Occipital lobe (tissue), 2 donors: ENCODE results near the gene KIF25. TPM values are rescaled to one million over a fixed set of nuclear protein-coding genes. Genes with fewer than 3 reads are reported as not detected.
"Not testable (repeated sequence)": the region's sequence is repeated elsewhere in the genome, so short reads cannot be mapped to it uniquely, and the experiment has no call there.

ENCODE experiments used
- DNase-seq: peaks from one replicate; lab custom pipeline; 2025; lab: John Stamatoyannopoulos, UW
- total RNA-seq: library from RNA; depleted of rRNA; stranded (reverse); fragments of >200 nt; gene quantifications from one replicate; pipeline ENCODE4 v1.2.3, GENCODE V29; 2014

Gene KIF25
- total RNA-seq, 1 donor from 2014 or later, result not detected

DNA sequence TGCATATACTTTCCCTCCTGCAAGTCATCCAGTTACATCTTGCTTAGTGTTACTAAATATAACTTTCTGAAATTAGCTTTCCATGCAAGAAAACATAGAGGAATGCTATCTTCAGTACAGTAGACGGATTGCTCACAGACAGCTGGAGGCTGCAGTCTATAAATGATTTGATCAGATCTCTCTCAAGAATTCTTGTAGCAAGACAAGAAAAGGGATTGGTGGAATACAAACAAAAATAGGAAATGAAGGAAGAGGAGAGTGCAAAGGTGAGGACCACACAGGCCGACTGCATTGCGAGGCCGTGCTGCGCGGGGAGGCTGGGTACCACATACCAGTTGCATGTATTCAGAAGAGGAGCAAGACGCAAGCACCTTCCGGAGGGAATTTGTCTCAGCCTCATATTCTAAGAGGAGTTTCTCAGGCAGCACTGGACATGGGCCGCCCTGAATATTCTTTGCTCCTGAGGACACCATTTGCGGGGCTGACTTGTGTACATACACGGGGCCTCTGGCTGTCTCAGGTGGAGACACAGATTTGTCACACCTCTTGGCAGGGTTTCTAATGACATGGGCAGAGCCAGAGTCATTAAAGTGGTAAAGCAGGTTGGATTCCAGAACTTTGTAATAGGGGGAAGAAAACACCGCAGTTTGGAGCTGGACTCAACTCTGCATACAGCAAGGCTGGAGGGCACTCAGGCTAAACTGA is 22.7 kb upstream of the KIF25 start:
- no peak for DNase-seq

DNA sequence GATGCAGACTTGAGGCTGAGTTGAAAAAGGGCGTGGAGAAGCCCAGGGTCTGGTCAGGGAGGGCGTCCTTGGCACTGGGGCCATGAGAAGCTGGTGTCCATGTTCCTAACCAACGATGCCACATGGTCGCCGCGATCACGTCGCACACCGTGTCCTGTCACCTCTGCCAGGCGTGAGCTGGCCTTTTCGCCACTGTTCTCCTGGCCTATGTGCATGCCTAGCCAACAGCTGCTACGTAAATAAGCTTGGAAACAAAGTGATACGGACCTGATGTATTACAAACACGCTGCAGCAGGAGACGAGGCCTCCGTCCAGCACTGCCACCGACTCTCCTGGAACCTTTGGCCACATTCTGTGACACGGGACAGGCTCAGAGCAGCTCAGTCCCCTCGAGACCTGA is 22.0 kb upstream of the KIF25 start:
- no peak for DNase-seq

DNA sequence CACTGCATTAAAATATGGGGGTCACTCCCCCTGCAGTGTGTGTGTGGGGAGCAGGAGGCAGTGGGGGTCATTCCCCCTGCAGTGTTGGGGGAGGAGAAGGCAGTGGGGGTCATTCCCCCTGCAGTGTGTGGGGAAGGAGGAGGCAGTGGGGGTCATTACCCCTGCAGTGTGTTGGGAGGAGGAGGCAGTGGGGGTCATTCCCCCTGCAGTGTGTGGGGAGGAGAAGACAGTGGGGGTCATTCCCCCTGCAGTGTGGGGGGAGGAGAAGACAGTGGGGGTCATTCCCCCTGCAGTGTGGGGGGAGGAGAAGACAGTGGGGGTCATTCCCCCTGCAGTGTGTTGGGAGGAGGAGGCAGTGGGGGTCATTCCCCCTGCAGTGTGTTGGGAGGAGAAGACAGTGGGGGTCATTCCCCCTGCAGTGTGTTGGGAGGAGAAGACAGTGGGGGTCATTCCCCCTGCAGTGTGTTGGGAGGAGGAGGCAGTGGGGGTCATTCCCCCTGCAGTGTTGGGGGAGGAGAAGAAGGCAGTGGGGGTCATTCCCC is 21.3 kb upstream of the KIF25 start:
- DNase-seq, result not testable (repeated sequence)

DNA sequence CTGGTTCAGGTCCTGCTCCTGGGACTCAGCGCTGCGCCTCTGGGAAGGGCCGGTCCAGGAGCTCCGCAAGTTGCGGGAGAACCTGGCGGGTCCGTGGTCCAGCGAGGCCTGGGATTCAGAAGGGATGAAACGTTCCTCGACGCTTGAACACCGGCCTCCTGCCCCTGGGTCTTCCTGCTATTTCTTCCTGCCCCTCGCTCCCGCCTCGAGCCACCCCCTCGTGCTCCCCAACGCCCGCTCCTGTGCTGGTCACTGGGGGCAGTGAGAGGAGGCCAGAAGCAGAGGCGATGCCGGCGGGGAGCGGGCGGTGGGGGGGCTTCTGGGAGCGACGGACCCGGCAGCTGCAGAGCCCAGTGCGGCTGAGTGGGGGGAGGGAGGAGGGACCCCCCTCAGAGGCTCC is 20.8 kb upstream of the KIF25 start:
- no peak for DNase-seq

DNA sequence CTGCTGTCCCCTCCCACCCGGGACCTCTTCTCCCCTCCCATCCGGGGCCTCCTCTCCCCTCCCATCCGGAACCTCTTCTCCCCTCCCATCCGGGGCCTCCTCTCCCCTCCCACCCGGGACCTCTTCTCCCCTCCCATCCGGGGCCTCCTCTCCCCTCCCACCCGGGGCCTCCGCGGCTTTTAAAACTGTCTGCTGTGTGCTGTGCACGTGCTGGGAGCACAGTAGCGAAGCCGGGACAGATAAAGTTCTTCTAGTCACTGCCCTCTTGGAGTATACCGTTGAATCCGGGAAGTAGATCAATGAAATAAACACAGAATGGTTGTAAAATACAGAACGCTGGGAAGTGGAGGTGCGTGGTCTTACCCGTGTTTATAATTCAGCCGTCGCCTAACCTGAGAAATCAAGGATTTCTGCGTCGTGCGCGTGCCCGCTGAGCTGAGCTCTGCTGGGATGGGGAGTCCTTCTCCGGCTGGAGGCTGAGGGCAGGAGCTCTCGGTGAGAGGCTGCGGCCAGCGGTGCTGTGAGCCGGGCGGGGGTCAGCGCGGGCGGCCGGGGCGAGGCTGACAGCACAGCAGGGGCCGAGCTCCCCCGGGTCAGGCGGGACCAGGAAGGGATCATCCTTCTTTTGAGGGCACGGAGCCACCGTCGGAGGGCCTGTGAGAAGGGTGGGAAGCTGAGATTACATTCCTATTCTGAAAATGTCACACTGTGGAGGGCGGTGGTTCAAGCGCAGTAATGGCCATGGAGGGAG is 19.6 kb upstream of the KIF25 start:
- DNase-seq, result no peak

DNA sequence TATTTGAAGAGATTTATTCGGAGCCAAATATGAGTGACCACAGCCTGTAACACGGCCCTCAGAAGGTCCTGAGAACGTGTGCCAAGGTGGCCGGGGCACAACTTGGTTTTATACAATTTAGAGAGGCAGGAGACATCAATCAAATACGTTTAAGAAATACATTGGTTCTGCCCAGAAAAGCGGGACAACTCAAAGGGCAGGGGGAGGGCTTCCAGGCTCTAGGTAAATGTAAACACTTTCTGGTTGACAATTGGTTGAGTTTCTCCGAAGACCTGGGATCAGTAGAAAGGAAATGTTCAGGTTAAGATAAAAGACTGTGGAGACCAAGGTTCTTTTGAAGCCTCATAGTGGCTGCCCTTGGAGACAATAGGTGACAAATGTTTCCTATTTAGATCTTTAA is 18.9 kb upstream of the KIF25 start:
- DNase-seq, result no peak

DNA sequence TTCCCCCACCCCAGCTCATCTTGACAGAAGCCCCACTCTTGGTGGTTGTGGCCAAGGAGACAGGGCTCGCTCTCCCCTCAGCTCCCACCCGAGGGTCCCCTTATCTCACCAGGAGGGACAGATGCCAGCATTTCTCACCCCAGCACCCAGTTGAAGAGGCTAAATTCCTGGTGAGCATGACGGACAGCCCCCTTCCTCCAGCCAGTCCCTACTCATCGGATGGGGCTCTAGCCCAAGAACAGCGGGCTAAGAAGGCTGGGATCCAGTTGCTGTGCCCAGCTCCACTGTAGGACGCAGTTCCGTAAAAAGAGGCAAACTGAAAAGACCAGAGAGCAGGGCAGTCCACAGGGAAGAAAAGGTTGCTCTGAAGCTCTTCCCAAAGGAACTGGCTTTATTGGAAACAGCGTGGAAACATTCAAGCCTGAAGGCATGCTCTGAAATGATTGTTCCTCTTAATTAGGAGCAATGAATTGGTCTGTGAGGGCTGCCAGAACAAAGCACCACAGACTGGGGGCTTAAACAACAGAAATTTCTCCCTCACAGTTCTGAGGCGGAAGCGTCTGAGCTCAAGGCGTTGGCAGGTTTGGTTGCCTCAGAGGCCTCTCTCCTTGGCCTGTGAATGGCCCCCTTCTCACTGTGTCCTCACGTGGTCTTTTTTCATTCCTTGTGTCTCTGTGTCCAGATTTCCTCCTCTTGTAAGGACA is 17.9 kb upstream of the KIF25 start:
- DNase-seq, result no peak

DNA sequence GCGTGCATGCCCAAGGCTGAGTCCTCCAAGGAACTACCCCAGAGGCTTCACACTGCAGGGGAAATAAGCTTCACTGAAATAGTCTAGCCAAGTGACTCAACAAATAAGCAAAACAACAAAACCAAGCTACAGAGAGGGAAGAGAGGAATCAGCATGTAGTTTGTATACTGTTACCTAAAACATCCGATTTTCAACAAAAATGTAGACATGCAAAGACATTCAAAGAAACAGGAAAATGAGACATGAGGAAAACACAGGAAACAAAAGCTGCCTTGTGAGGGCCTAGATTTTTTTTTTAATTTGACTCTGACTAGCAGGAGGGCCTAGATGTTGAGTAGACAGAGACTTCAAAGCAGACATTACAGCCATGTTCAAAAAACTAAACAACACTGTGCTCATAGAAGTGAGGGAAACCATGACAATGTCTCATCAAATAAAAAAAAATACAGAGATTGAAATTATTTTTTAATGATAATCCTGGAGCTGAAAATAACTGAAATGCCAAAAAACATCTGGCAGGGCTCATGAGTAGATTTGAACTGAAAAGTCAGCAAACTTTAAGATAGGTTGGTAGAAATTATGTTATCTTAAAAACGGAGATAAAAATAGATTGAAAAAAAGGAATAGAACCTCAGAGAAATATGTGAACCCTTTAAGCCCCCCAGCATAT is 16.4 kb upstream of the KIF25 start:
- no peak for DNase-seq

DNA sequence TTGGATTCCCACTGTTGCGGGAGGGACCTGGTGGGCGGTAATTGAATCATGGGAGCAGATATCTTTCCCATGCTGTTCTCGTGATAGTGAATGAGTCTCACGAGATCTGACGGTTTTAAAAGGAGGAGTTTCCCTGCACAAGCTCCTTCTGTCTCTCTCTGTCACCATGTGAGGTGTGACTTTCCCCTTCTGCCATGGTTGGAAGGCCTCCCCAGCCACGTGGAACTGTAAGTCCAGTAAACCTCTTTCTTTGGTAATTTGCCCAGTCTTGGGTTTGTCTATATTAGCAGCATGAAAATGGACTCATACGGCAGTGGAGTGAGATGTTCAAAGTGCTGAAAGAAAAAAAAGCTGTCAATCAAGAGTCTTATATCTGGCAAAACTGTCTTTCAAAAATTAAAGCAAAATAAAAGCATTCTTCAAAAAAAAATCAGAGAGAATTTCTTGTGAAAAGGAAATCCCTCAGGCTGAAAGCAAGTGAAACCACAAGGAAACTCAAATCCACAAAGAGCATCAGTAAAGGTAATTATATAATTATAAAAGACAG is 15.5 kb upstream of the KIF25 start:
- DNase-seq, result no peak

DNA sequence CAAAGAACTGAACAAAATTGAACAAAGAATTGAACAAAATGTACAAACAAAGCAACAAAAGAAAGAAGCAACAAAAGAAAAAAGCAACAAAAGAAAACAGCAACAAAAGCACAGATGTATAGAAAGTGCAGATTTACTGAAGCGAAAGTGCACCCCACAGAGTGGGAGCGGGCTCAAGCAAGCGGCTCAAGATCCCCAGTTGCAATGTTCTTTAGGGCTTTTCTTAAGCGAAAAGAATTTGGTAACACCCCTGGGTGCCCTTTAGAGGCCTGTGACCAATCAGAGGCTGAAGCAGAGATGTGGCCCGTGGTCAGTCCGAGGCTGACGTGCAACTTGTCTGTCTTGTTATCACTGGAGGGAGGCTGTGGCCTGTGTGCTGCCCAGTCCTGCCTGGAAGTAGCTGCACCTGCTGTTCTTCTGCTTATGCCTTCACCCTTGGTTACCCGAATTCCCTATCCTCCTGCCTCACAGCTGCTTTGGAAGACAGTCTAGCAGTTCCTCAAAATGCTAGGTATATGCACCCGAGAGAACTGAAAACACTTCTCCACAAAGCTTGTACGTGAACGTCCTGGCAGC is 13.2 kb upstream of the KIF25 start:
- no peak for DNase-seq

DNA sequence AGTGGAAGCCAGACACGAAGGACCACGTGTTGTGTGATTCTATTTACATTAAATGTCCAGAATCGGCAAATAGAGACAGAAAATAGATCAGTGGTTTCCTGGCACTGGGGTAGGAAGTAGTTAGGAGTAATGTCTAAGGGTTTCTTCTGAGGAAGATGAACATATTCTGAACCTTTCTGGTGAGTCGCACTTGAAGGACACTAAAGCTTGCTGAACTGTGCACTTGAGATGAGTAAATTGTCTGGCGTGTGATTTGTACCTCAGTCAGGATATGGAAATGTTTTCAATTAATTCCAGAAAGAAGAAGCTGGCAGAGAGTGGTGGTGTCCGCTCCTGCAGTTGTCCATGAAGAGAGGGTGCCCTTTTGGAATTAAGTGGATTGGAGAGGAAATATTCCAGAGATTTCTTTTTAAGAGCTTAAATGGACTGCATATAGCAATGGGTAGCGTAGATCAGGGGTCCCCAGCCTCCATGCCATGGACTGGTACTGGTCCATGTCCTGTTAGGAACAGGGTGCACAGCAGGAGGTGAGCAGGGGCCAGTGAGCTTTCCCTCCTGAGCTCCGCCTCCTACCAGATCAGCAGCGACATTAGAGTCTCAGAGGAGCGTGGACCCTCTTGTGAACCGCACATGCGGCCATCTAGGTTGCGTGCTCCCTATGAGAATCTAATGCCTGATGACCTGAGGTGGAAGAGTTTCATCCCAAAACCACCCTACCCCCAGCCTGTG is 12.4 kb upstream of the KIF25 start:
- DNase-seq, result no peak

DNA sequence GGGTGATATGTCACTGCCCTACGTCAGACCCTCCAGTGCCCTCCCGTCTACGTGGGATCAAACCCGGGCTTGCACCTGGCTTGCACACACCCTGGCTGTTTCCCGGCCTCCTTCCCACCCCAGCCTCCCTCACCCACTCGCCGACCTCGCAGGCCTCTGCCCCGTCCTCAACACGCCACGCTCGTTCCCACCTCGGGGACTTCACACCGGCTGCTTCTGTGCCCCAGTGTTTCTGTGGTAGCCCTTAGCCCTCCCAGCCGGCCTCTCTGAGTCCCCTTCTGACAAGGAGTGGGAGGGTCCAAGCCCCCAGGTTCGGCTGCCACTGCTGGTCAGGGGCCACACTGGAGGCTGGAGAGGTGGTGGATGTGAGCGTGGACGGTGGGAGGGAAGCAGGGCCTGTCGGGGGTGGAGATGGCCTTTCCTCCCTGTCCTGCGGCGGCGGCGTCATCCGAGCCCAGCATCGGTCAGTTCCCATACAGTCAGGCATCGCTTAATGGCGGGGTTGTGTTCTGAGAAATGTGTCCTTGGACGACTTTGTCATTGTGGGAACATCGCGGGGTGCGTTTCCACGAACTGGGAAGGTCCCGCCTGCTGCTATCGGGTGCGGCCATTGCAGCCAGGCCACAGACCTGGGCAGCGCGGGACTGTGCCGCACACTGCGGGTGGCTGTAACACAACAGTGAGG is 11.4 kb upstream of the KIF25 start:
- no peak for DNase-seq

DNA sequence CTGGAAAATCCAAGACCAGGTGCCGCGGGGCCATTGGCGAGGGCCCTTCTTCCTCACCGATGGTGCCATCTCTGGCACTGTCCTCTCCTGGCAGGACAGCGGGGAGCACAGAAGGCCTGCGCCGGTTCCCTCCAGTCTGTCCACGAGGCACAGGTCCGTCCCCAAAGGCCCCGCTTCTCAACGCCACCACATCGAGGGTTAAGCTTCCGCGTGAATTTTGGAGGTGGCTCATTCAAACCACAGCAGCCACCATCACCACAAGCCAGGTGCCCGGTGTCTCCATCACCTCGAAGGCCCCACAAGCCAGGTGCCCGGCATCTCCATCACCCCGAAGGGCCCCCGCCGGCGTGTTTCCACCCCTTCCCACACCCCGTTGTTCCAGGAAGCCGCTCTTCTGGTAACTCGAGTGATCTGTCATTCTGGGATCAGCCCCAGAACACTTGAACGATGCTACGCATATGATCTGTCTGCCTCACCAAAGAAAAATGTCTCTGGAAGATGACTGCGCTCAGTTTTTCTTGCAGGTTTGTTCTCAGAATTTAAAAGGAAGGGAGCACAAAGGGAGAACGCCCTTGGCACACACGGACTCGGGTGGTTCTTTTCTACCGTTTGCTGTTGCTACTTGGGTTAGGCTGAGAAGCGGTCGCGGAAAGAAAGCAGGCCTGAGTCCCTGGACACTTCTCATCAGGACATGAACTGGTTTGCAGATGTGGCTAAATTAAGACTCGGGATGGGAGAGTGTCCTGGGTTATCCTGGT is 9.9 kb upstream of the KIF25 start:
- DNase-seq, result no peak

DNA sequence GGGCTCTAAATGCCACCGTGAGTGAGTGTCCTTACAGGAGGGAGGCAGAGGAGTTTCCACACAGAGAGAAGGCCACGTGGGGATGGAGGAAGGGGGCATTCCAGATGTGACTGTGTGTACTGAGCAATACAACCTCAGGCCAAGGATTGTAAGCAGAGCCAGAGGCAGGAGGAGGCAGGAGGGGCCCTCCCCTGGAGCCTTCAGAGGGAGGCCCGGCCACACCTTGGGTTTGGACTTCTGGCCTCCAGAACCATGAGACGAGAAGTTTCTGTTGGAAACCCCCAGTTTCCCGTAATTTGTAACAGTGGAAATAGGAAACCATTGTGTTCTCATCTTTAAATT is 9.3 kb upstream of the KIF25 start:
- no peak for DNase-seq

DNA sequence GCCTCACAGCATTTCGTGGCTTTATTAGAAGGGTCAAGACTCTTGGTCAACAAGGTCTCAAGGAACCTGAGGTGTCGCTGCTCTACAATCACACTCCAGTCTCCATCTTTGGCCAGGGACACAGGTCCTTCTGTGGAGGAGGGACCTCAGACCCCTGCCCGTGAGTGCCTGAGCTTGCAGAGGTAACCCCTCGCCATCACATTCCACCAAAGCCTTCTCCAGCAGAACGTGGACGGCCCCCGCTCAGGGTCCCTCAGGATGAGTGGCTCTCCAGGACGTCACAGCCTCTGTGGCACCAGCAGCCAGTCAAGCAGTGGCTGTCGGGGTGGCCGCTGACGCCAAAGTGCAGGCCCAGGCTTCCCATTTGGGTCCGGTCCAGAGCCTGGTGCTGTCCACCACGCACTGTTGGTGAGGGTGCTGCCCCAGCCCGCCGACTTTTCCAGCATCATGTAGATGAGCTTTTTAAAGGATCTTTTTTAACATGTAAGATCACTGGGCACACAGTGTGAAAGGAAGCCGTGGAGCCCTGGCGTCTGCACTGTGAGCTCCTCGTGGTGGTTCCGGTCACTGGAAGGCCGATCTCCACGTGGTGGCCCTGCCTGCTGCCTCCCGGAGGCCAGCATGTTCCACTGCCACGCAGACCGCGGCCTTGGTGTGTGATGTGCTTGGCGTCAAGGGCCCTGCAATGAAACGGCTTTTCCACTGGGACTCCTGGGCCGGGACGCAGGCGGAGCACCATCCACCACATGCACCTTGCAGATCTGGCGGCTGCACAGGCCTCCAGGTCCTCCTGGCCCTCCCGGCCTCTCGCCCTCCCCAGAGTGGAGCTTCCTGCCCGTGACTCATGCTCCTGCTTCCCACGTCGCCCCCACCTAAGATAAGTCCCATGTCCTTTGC is 8.3 kb upstream of the KIF25 start:
- no peak for DNase-seq

DNA sequence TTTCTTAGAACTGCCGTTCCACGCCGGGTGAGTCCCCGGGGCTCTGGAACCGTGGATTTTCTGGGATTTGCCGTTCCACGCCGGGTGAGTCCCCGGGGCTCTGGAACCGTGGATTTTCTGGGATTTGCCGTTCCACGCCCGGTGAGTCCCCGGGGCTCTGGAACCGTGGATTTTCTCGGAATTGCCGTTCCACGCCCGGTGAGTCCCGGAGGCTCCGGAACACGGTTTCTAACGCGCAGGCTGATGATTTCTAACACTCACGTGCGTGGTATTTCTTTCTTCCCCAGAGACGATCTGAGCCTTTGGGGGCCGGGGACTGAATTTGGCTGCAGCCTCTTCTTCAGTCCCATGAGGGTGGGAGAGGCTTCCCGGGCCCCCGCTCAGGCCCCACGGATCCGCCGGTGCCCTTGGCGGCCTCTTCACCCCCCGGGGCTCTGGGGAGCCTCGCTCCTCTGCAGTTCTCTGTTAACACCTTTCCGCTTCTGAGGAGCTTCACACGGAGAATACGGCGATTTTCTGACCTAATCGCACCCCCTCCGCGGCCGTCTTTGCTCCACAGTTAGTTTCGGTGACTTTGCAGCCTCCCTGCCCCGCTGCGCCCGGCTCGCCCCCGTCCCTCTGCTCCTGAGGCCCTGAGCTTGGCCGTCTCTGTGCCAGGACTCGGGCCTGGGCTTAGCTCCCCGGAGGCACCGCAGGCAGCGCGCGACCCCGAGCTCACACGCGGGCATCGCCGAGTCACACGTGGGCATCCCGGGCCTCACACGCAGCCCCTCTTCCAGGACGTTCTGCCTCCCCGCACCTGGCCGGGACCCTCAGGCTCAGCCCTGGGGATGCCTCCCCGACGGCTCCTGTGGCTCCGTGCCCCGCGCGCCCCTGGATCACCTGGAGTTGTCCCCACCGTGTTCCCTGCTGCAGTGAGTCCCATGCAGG is 7.2 kb upstream of the KIF25 start:
- no peak for DNase-seq

DNA sequence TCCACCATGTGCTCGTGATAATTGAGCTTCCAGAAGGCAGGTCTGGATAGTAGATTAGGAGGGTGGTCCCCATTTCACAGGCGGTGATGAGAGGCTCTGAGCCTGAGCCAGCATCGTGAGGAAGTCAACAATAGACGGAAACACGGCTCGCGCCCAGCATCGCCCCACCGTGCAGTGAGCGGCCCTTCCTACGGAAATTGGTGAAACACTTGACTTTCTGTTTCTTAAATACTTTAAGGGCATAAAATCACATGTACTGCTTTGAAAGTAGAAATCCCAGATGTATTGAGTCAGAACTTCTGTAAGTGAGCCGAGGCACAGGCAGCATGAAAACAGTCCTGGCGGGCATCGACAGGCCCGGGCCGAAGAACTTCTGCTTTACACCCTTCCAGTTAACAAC is 4.3 kb upstream of the KIF25 start:
- no peak for DNase-seq
